ENCODE measurements around the gene RBBP7. TPM values are rescaled to one million over a fixed set of nuclear protein-coding genes. Genes with fewer than 3 reads are reported as not detected.

The RBBP7 gene
- total RNA-seq, 4 donors from 2014 or later = 62.9 to 88.8 (median 66.0) TPM

- Histone ChIP-seq H3K27ac (no peak overlapping the region), H3K9me3 (no peaks in the 10 kb centered on the region), H3K4me1 (no peaks in the 10 kb centered on the region), H3K36me3 (peaks cover 18% of the 10 kb centered on the region), H3K27me3 (no peaks in the 10 kb centered on the region), H3K4me3 (no peak overlapping the region)
- DNase-seq (ENCODE audit: low spot score in 2 of 2) = no peak
- 97% methylated on average over 3 of the region's 3 CpGs for WGBS
- TF ChIP-seq CTCF (IDR thresholded peaks at IDR 0.05) (no peak), POLR2A (IDR thresholded peaks at IDR 0.05) (no peak), POLR2AphosphoS5 (IDR thresholded peaks at IDR 0.05) (no peak), EP300 (IDR thresholded peaks at IDR 0.05) (no peak)
Observed at GRCh38 chrX:16851827-16852226, 18.3 kb downstream of the RBBP7 start.

GRCh38 chrX:16851421-16851820 lies 18.7 kb downstream of the RBBP7 start:
- peaks cover 19% of the 10 kb centered on the region for H3K36me3 ChIP-seq
- 63% methylated on average over 1 of the region's 1 CpG for WGBS

GRCh38 chrX:16848541-16848940 lies 21.6 kb downstream of the RBBP7 start:
- TF ChIP-seq POLR2A (IDR thresholded peaks at IDR 0.05) (no peak), EP300 (IDR thresholded peaks at IDR 0.05) (no peak), CTCF (IDR thresholded peaks at IDR 0.05) (no peak), POLR2AphosphoS5 (IDR thresholded peaks at IDR 0.05) (no peak)
- Histone ChIP-seq H3K27me3 (no peaks in the 10 kb centered on the region), H3K4me3 (no peak overlapping the region), H3K9me3 (no peaks in the 10 kb centered on the region), H3K36me3 (peaks cover 32% of the 10 kb centered on the region), H3K27ac (no peak overlapping the region), H3K4me1 (no peaks in the 10 kb centered on the region)
- 61% methylated on average over 6 of the region's 6 CpGs for WGBS
- no peak for DNase-seq (ENCODE audit: low spot score in 2 of 2)

More at GRCh38 chrX:16851421-16851820, 18.7 kb downstream of the RBBP7 start:
- no peaks in the 10 kb centered on the region for H3K4me1 ChIP-seq
- H3K4me3 ChIP-seq = no peak overlapping the region
- H3K9me3 ChIP-seq = no peaks in the 10 kb centered on the region
- H3K27me3 ChIP-seq = no peaks in the 10 kb centered on the region
- TF ChIP-seq EP300 (IDR thresholded peaks at IDR 0.05) (no peak), POLR2AphosphoS5 (IDR thresholded peaks at IDR 0.05) (no peak), CTCF (IDR thresholded peaks at IDR 0.05) (no peak), POLR2A (IDR thresholded peaks at IDR 0.05) (no peak)
- DNase-seq (ENCODE audit: low spot score in 2 of 2) = no peak
- H3K27ac ChIP-seq = no peak overlapping the region

GRCh38 chrX:16845686-16846085 lies 24.5 kb downstream of the RBBP7 start:
- H3K36me3 ChIP-seq = peaks cover 29% of the 10 kb centered on the region
- WGBS = 78% methylated on average over 2 of the region's 2 CpGs
- no peaks in the 10 kb centered on the region for H3K9me3 ChIP-seq
- no peaks in the 10 kb centered on the region for H3K27me3 ChIP-seq
- TF ChIP-seq POLR2A (IDR thresholded peaks at IDR 0.05) = no peak
- TF ChIP-seq CTCF (IDR thresholded peaks at IDR 0.05) = no peak
- no peak for TF ChIP-seq EP300 (IDR thresholded peaks at IDR 0.05)
- TF ChIP-seq POLR2AphosphoS5 (IDR thresholded peaks at IDR 0.05) = no peak
- no peak overlapping the region for H3K4me3 ChIP-seq
- peaks cover 3% of the 10 kb centered on the region for H3K4me1 ChIP-seq
- DNase-seq (ENCODE audit: low spot score in 2 of 2) = no peak
- H3K27ac ChIP-seq = no peak overlapping the region

- H3K4me1 ChIP-seq = peaks cover 3% of the 10 kb centered on the region
- H3K27ac ChIP-seq = no peak overlapping the region
- H3K27me3 ChIP-seq = no peaks in the 10 kb centered on the region
- no peak for TF ChIP-seq CTCF (IDR thresholded peaks at IDR 0.05)
- TF ChIP-seq POLR2A (IDR thresholded peaks at IDR 0.05) = no peak
- 79% methylated on average over 3 of the region's 3 CpGs for WGBS
- DNase-seq (ENCODE audit: low spot score in 2 of 2) = no peak
- H3K36me3 ChIP-seq = peaks cover 27% of the 10 kb centered on the region
- no peaks in the 10 kb centered on the region for H3K9me3 ChIP-seq
- no peak overlapping the region for H3K4me3 ChIP-seq
Observed at GRCh38 chrX:16843208-16843909, 26.8 kb downstream of the RBBP7 start.

All from suprapubic skin (tissue), 4 donors.